SKM-1 treated with dmso at 0.1 percent for 144 hours (cell line): ENCODE measurements around the gene AGER.
A peak's percentile ranks its signal among the peaks of the same experiment; 100 is the strongest.
"Not testable (repeated sequence)": the region's sequence is repeated elsewhere in the genome, so short reads cannot be mapped to it uniquely, and the experiment has no call there.

Experiments
- DNase-seq: peaks from one replicate; lab custom pipeline; 2025; ENCODE audit not compliant: unreplicated experiment; lab: John Stamatoyannopoulos, UW

AGER gene

DNA sequence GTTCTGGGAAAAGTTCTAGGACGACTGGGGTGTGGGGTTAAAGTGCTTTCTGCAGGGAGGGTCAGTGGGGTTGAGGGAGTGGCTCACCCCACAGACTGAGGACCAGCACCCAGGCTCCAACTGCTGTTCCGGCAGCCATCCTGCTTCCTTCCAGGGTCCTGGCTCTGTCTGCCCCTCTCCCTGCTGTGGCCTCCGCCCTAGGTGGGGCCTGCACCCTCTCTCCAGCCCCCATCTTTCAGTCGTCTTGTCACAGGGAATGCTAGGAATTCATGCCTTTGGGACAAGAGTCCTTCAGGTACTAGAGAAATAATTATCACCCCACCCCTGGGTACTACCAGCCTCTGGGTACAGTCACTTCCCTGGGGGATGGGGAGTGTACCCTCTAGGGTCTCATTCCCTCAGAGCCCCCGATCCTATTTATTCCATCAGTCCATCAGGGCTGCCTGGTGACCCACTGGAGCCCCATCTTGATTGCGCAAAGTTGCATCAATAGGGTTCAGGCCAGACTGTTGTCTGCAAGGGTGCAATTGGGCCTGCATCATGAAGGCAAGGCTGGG lies at the start of gene AGER:
Gene AGER, minus strand, starts transcription at position 170 of the 557 bp plus-strand sequence. Its CDS starts 31 bp downstream, at position 139.
- DNase-seq = no peak

DNA sequence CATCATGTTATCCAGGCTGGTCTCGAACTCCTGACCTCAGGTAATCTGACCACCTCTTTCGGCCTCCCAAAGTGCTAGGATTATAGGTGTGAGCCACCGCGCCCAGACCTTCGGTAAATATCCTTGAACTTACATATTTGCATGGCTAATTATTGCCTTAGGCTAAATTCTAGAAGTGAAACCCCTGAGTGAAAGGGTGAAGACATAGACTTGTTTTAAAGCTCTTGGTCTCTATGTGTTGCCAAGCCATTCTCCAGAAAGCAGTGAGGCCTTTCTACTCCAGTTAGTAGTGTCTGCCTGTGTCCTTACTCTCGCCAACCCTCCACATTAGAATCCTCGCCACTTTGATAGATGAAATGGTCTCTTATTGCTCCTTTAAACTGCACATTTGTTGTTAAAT lies 42.4 kb upstream of the AGER start:
- DNase-seq = no peak

- no peak for DNase-seq
Observed at GRCh38 chr6:32224696-32225095, 40.6 kb upstream of the AGER start.

- DNase-seq = no peak
Observed at GRCh38 chr6:32223258-32224235, 39.5 kb upstream of the AGER start, which contains the start of gene NOTCH4. Gene NOTCH4 (minus strand): TSS chr6:32224067. CDS start chr6:32223928, 139 bp downstream.

DNA sequence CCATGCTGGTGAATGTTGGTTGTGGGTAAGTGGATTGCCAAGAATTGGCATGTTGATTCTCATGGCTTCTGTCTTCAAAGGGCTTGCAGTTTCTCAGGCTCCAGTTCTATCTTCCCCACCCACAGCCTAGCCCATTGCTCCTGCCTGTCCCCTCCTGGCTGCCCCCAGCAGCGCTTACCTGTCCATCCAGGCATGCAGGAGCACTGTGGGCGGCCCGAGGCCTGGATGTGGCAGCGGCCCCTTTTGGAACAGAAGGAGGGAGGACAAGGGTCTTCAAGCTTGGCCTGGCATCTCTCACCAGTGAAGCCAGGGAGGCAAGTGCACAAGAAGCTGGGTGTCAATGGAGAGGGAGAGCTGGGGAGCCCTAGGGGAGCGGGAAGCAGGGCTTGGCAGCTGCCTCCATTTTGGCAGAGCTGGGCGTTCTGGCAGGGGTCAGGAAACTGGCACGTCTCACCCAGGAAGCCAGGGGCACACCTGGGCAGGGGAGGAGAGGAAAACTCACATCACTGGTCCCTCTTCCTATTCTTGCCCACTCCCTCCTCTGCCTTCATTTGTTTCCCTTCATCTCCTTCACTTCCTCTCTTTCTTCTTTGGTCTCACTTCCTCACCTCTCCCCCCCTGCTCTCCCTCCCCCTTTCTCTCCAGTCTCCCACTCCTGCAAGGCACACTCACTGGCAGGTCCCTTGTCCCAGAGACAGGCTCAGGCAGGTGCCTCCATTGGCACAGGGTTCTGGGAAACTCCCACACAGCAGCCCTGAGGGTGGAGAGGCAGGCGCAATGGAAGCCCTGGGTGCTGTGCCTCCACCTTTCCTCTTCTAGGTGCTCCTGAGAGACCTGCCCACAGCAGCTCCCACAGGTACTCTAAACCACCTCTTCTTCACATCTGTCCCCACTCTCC lies 38.5 kb upstream of the AGER start:
- no peak for DNase-seq

- DNase-seq = no peak
Observed at GRCh38 chr6:32220021-32220420, 36.0 kb upstream of the AGER start.

- no peak for DNase-seq
Observed at GRCh38 chr6:32218167-32218566, 34.1 kb upstream of the AGER start.

DNA sequence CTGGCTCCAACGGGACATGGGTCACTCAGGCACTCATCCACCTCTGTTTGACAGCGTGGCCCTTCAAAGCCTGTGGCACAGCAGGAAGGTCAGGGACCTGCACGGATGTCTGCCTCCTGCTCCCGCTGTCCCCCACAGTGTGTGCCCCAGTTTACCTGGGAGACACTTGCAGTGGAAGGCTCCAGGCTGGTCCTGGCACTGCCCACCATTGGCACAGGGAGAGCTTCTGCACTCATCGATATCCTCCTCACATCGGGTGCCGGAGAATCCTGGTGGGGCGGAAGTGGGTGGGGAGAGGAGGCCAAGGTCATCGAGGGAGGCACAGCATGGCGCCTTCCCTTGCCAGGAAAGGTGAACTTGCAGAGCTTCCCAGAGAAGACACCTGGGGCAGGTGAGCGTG lies 32.9 kb upstream of the AGER start:
- DNase-seq = no peak

GRCh38 chr6:32216285-32216684 lies 32.2 kb upstream of the AGER start:
- no peak for DNase-seq

- no peak for DNase-seq
Observed at GRCh38 chr6:32215617-32216016, 31.6 kb upstream of the AGER start.

DNA sequence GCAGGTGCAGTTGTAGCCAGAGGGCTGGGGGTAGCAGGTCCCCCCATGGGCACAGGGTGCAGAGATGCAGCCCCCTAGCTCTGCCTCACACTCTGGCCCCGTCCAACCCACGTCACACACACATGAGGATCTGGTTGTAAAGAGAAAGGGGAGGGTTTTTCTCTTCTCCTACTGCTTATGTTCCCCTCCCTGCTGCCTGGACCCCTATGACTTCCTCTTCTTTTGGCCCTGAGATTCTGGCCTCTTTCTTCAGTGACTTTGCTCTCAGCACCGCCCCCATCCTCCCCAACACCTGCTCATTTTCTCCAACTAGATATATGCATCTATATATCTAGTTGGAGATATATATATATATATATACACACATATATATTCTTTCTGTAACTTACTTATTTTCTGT lies 30.1 kb upstream of the AGER start:
- DNase-seq = peak; percentile 16

GRCh38 chr6:32213649-32214048 lies 29.6 kb upstream of the AGER start:
- DNase-seq = no peak

GRCh38 chr6:32212076-32212760 lies 28.2 kb upstream of the AGER start:
- no peak for DNase-seq

GRCh38 chr6:32211432-32211831 lies 27.4 kb upstream of the AGER start:
- not testable (repeated sequence) for DNase-seq

- DNase-seq = no peak
Observed at GRCh38 chr6:32210191-32210601, 26.1 kb upstream of the AGER start.

DNA sequence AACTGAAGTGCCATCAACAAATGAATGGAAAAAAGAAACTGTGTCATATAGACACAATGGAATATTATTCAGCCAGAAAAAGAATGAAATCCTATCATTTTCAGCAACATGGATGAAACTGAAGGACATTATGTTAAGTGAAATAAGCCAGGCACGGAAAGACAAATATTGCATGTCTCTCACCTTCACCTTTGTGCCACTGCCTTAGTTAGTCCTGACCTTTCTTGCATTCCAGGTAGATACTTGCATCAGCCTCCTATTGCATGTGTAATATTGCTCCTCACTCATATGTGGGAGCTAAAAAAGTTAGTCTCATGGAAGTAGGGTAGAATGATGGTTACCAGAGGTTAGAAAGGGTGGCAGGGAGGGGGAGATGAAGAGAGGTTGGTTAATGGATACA lies 24.9 kb upstream of the AGER start:
- no peak for DNase-seq

DNA sequence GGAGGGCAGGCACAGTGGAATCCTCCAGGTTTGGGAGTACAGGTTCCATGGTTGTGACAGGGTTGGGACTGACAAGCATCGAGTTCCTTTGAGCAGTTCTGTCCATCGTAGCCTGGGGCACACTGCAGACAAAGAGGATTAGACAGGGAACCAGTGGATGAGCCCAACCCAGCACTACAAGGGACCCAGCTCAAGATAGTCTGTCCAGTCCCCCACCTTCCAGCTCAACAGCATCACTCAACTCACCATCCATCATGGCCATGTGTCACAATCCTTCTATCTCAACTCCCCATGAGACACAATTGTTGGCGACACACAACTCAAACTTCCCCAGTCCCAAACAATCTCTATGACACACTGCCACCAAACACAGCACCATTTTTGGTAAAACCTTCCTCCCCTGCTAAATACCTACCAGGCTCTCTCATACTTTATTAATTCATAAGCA lies 20.2 kb upstream of the AGER start:
- DNase-seq = no peak

- no peak for DNase-seq
Observed at GRCh38 chr6:32203426-32204267, 19.6 kb upstream of the AGER start.

DNA sequence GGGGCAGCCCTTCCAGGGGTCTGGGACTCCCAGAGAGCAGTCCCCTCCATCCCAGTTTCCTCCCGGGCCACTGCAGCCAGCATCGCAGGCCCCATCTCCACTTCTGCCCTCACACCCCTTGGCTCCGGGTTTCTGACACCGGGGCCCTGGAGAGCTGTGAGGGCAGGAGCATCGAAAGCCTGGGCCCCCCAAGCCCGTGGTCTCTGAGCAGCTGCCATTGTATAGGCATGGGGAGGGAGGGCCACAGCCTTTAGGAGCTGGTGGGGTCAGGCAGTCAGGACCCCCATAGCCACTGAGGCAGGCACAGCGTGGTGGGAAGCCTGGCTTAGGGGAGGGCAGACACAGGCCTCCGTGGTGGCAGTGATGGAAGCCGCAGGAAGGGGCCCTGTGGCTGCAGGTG lies 18.1 kb upstream of the AGER start:
- DNase-seq = no peak
